ENCODE data around the gene UPK3A.

The UPK3A gene

DNA sequence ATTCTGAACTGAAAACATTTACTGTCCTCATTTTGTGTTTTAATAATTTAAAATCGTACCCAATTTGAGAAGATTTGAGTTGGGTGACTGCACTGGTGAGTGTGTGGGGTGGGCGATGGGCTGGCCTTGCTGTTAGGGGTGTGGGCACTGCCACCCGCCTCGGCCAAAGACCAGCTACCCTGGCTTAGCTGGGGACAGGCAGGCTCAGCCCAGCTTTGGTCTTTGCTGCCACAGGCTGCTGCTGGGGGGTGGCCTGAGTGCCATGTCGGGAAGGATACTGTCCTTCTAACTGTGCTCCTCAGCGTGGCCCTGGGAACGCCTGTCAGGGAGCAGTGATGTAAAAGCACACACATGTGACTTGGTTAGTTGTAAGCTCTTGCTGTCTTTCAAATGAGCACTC, 47.3 kb downstream of the UPK3A start:
- no peak for DNase-seq

DNA sequence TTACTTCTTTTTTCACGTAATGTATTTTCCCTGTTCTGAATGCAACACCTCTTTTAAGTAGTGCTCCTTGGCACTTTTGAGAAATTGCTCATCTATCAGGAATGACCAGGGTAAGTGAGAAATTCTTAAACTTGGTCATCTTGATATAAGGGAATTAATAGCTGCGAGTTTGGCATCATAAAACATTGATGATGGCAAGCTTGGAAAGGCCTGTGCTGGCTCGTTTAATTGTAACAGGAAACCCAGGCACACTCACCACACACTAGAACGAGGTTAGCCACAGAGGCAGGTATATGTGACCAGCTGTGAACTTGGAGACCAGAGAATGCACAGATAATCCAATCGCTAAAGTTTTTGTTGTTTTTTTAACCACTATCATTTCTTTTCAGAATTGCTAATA, 49.3 kb downstream of the UPK3A start:
- DNase-seq = no peak

DNA sequence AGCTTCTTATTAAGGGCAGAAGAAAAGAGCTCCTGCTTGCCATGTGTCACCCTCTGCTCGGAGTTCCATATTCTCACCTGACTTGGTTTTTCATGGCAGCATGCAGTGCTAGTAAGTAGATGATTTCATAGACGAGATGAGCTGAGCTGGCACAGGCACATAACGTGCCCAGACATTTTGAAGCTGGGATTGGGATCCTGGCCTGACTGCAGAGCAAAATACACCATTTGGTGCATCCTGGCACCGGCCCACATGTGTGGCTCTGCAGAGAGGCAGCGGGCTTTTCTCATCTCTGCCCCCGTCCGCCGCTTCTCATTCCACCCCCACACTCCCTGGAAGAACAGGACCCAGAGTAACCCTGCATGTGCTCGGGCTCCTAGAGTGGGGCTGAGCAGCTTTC, 49.8 kb downstream of the UPK3A start:
- DNase-seq = no peak

DNA sequence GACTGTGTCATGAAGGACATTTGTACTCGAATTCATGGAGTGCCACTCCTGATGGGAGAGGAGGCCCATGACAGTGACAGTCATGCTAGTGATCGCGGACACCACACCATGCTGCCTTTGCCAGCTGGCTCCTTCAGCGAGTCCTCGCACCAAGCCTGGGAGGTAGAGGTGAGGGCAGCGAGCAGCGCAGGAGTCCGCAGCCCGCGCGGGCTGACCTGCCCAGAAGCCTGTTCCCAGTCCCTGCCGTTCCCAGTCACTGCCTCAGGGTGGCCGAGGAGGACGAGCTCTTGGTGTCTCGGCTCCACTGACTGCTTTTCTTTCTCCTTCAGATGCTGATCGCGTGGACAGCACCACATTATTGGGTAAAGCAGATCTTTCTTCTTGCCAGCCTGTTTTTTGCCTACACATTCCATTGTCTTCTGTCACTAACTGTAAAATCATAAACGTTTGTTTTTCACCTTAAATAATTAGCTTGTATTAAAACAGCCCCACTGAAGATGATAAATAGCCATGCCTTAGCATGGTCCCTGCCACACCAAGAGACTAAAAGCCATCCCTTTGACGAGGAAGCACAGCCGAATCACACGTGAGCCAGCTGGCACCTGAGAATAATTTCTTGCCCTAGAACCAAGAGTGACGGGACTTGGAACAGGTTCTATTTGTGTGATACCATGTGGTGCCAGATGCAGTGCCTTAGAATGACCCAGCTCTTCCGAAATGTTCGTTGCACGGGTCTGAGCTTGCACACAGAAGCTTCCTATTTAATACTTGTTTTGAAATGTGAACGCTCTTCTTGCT, 50.5 kb downstream of the UPK3A start:
- DNase-seq = no peak

DNA sequence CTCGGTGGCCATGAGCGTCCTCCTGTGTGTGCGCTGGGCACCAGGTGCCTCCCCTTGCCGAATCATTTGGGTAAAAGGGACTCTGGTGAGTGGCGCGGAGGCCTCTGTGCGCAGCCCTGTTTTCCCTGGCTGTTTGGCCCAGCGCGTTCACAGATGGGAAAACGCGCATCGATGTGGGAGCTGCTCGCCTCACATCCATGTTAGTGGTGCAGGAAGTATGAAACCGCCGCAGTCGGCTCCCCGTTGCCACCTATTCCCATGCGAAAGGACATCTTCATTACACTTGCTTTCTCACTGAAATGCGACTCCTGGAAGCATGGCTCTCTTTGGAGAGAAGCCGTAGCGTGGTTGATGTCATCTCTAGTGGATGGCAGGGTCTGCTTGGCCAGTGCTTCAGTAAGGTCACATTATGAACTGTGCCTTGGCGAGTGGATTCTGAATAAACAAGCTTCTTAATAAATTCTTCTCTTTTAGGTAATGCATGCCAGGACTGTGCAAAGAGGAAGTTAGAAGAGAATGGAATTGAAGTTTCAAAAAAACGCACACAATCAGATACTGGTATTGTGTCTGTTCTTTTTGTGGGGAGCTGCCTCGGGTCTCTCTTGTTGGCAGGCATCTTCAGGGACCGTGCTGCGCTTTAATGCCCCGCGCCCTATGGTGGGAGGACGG, 51.2 kb downstream of the UPK3A start:
- no peak for DNase-seq

DNA sequence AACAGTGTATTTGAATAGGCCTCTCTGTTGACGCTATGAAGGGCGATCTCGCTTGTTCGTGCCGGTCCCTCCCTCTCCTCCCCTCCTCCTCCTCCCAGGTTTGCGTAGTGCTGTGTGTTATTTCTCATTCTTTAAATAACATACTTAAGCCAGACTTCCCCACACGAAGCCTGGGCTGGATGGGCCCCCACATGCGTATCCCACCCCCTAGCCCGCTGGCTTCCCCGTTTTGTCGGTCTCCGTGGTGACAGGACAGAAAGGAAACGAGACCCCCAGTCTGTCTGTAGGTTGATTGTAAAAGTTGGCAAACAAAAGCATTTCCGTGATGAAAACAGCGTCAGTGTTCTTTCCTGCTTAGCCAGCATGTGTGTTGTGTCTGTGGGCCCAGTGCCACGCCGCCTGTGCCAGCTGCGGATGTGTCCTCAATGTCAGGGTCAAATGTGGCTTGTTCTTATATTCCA, 52.3 kb downstream of the UPK3A start:
- DNase-seq = no peak

DNA sequence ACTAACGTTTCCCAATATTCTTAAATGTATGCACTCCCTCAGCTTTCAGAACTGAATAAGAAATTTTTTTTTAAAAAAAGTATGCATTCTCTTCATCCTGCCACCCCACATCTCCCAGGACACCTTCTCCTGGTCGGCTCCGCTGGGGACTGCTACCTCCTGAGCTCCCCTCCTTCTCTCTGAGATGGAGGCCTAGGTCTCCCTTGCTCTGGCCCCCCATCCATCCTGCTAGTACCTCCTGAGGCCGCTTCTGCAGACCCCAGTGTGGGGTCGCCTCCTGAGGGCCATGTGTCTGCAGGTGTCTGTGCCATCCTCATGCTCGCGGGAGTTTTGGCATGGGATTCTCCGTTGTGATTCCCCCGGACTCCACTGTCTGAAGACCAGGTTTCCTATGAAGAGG, 52.8 kb downstream of the UPK3A start:
- DNase-seq = no peak

DNA sequence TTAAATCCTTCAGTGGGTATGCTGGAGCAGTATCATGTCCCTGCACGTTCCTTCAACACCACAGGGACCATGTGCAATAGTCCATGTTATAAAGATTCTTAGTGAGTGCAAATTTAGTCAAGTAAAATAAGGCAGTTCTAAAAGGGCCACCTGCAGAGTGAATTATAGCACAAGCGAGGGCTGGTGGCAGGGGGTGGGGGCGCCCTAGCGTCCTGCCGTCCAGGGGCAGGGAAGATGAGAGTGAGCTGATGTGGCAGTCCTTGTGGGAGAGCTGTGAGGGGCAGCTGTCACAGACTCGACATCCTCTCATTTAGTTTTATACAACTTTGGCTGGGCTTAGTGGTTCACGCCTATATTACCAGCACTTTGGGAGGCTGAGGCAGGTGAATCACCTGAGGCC, 54.0 kb downstream of the UPK3A start:
- no peak for DNase-seq

DNA sequence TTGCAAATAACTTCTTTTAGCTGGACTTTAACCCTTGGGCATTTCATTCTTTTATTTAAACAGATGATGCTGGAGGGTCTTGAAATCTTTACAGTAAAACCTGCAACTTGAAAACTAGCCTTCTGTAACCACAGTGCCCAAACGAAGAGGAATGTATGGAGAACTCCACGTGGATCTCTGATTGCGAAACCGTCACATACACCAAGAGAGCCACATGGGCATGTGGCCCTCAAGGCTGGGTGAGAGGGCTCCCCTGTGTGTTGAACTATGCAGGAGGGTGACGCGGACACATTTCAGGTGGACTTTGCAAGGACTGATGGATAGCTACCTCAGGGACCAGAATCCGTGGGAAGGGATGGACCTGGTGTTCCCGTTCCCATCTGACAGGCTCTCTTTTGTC, 55.6 kb downstream of the UPK3A start:
- no peak for DNase-seq

DNA sequence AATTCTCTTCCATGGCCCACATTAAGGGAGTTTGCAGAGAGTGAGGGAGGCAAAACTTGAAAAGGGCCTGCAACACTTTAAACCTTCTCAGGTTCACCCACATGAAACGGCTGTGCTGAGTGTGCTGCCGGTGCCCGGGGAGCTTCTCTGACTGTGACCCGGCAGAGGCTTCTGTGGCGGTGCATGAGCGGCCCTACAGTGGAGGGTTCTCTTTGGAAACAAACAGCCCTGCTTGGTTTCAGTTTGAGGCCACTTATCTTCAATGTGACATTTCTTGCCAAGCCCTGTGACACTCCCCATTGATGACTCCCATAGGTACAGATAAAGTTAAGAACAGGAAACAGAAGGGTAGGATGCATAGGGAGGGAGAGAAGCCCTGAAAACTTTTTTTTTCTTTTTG, 56.7 kb downstream of the UPK3A start:
- no peak for DNase-seq

DNA sequence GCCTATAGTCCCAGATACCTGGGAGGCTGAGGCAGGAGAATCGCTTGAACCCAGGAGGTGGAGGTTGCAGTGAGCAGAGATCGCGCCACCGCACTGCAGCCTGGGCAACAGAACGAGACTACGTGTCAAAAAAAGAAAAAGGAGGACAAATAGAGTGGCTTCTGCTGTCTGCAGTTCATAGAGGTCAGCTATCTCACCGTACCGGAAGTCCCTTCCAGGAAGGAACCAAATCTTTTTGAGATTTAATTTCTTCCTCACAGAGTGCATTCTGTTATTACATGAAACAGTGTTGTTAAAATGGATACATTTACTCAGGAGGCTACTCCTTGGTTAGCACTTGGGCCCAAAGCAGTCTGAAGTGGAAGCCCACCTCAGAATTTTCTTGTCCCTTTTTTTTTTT, 58.4 kb downstream of the UPK3A start:
- no peak for DNase-seq

DNA sequence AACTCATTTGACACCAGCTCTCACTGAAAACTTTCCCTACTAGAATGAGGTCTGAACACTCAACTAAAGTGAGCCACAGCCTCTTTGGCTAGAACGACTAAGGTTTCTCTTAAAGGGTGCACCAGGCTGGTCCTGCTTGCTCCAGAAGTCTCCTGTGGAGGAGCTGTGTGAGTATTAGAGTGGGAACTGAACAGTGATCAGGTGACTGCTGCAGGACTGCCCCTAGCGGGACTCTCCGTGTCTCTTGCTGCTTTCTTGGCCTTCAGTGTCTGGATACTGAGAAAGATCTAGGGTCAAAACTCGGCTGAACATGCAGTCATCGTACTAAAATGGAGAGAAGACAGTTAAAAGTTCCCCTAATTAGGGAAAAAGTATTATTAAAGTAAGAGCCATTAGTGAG, 59.6 kb downstream of the UPK3A start:
- no peak for DNase-seq

All from NCI-H524 treated with DMSO at 0.1 percent for 48 hours (cell line).